Stimulated activated CD4-positive, alpha-beta T cell treated with anti-CD3 and anti-CD28 coated beads, Interleukin-15, amount 100 ng/mL, for 24 hours (primary cell): ENCODE data around the gene TRIM31.

Source experiments
- DNase-seq: peaks from one replicate; pipeline ENCODE4 v3.0.0-alpha.2; 2020

TRIM31 gene

GRCh38 chr6:30111266-30111856, 1.5 kb downstream of the TRIM31 start:
- DNase-seq = no peak

- DNase-seq = no peak
Observed at GRCh38 chr6:30104661-30105060, 8.2 kb downstream of the TRIM31 start.

- DNase-seq = no peak
Observed at GRCh38 chr6:30103872-30104179, 9.1 kb downstream of the TRIM31 start.

- peak; percentile 87 for DNase-seq
Observed at GRCh38 chr6:30102970-30103871, 9.7 kb downstream of the TRIM31 start.

GRCh38 chr6:30102414-30102969, 10.4 kb downstream of the TRIM31 start:
- no peak for DNase-seq

- DNase-seq = peak; percentile 86
Observed at GRCh38 chr6:30101444-30102413, 11.2 kb downstream of the TRIM31 start.

- DNase-seq = peak; percentile 32
Observed at GRCh38 chr6:30100585-30101443, 12.1 kb downstream of the TRIM31 start.

GRCh38 chr6:30100154-30100553, 12.7 kb downstream of the TRIM31 start:
- no peak for DNase-seq

GRCh38 chr6:30097902-30098768, 14.8 kb downstream of the TRIM31 start:
- DNase-seq = no peak

- DNase-seq = no peak
Observed at GRCh38 chr6:30096829-30097228, 16.1 kb downstream of the TRIM31 start.

GRCh38 chr6:30093951-30094661, 18.8 kb downstream of the TRIM31 start:
- no peak for DNase-seq

GRCh38 chr6:30092852-30093543, 19.9 kb downstream of the TRIM31 start:
- DNase-seq = no peak

GRCh38 chr6:30091577-30092381, 21.1 kb downstream of the TRIM31 start:
- DNase-seq = no peak

GRCh38 chr6:30087876-30088275, 25.0 kb downstream of the TRIM31 start:
- no peak for DNase-seq

GRCh38 chr6:30077218-30077617, 35.7 kb downstream of the TRIM31 start:
- DNase-seq = no peak

GRCh38 chr6:30075790-30076732, 36.8 kb downstream of the TRIM31 start:
- peak; percentile 31 for DNase-seq

- peak; percentile 25 for DNase-seq
Observed at GRCh38 chr6:30075094-30075789, 37.6 kb downstream of the TRIM31 start, which contains the start of gene RNF39. RNF39 (minus strand) TSS chr6:30075769; CDS start chr6:30075585, 184 bp downstream.
